HG03025 (cell line): ENCODE data around the gene RAB7A.
"Not testable (repeated sequence)": the region's sequence is repeated elsewhere in the genome, so short reads cannot be mapped to it uniquely, and the experiment has no call there.

ENCODE experiments used
- ATAC-seq: cut with Tn5 transposase; IDR thresholded peaks from one replicate; pipeline ENCODE4 v1.9.1; 2021; ENCODE audit warnings: mild to moderate bottlenecking, moderate library complexity; ENCODE audit not compliant: unreplicated experiment, low FRiP score

The RAB7A gene

DNA sequence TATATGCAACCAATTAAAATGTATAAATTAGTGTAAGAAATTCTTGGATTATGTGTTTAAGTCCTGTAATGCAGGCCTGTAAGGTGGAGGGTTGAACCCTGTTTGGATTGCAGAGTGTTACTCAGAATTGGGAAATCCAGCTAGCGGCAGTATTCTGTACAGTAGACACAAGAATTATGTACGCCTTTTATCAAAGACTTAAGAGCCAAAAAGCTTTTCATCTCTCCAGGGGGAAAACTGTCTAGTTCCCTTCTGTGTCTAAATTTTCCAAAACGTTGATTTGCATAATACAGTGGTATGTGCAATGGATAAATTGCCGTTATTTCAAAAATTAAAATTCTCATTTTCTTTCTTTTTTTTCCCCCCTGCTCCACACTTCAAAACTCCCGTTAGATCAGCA is 88.1 kb downstream of the RAB7A start:
- no peak for ATAC-seq

DNA sequence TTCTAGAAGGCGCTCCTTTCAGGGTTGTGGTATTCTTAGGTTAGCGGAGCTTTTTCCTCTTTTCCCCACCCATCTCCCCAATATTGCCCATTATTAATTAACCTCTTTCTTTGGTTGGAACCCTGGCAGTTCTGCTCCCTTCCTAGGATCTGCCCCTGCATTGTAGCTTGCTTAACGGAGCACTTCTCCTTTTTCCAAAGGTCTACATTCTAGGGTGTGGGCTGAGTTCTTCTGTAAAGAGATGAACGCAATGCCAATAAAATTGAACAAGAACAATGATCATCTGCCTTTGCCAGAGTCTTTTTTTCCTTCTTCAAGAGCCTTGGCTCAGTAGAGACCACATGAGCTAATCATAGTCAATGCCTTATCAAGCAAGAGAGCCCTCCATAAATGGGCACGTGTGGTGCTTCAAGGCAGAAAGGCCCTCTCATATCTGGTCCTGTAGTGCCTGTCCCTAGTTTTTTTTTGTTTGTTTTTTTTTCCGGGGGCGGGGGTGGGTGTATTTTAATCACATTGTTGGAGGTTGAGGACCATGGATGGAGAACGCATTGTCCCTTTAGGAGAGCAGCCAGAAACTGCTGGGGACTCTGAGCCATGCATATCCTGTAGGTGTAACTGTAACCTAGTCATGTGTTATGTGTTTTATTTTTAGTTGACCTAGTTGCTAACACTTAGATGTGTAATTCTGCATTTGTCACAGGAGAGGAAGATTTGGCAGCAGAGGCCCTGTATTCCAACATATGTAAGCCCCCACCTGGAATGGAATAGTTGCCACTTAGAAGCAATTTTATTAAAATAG is 88.7 kb downstream of the RAB7A start:
- ATAC-seq = no peak

DNA sequence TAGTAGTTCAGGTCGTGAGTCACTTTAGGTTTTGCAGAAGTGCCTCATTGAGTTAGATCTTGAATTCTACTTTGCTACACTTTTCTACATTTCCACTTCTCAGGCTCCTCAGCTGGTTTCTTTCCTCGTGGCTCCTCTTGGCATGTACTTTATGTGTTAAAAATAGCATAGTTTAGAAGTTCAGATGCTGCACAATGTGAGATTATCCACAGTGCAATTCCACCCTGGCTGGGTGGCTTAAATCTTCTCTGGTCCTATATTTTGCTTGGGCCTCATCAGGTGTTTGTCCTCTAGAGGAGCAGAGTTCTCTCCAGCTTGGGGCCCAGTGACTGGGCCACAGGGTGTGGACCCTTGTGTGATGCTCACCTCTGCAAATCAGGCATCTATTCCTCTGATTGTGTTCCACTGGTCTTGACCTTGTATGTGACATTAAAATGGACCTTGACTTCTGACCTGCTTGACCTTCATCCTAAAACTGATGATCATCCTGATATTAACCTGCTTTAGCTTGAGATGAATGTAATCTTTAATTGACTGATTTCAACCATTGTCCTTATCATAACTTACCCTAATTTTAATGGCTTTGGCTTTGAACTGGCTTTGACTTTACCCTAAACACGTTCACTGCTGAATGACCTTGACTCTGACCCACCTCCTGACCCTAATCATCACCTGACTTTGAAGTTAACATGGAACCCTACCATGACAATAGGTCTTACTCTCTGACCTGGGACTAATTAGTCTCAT is 89.5 kb downstream of the RAB7A start:
- ATAC-seq = no peak

DNA sequence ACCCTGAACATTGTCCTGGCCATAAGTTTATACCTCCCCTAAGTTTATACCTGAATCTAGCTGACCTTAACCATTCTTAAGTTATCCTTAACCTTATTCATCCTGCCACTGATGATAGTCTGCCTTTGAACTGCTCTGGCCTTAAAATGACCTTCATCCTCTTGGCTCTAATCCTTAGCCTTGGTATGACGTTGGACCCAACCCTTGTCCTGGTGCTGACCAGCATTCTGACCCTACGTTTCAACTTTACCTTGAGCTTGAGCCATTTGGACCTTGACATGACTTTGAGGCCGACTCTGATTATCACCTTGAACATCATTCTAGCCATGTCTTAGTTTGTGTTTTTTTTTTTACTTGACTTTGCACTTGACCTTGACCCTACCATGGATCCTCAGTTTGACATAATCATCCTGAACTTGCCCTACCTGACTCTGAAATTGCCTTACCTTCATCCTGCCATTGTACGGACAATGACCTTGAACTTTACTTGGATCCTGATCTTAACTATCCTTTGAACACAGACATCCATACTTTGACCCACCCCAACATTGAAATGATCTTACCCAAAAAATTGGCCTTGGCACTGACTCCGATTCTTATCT is 92.3 kb downstream of the RAB7A start:
- no peak for ATAC-seq

DNA sequence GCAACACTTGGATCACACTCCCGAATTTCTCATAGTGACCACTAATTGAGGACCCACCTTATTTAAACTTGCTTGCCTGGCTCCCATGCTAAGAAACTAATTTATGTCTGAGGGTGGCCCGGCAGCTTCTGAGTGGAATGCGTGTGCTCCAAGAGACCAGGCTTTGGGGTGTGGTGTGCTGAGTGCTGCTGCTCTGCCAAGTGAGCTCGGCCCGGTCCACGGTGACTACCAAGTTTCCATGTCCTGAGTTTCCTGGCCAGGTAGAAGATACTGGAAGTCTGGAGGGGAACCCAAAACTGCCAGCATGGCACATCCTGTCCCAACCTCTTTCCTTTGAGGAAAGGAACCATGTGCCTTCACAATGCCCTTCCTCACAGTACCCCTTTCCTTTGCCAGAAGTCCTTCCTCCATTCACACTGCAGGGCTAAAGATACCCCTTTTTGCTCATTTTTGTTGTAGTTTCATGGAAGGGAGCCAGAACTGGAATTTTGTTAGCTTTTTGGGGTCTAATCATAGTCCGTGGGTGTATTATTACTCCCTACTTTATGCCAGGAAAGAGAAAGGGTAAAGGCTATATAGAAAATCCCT is 94.4 kb downstream of the RAB7A start:
- ATAC-seq = no peak

DNA sequence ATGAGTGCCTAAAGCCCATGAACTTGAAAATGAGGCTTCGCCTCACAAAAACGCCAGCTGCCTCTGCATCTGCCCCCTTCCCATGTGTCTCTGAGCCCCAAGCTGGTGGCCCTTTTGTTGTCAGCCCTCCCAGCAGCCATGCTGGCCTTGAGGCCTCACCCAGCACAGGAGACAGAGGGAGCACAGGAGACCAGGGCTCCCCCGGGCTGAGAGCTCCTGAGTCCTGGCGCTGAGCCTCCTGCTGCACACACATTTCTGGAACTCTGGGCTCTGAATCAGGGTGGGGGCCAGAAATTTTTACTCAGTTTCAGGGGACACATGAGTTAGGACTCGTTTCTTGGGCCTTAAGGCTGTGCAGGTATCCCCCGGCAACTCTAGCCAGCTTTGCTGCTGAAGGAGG is 97.0 kb downstream of the RAB7A start:
- no peak for ATAC-seq

DNA sequence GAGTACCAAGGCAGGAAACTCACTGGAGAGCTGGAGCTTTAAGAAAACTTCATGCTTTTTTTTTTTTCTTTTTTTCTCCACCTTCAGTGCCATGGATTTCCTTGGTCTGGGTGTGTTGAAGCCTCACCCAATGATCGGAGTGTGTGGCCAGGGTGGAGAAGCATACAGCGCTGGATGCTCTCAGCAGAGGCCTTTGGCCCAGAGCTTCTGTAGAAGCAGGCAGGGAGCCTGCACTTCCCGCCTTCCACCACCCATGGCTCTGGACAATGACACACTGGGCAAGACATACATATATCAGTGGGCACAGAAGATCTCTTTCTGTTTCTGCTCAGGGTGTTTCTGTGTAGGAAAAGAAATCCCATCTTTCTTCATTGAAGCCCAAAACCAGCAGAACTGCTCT is 97.6 kb downstream of the RAB7A start:
- no peak for ATAC-seq

DNA sequence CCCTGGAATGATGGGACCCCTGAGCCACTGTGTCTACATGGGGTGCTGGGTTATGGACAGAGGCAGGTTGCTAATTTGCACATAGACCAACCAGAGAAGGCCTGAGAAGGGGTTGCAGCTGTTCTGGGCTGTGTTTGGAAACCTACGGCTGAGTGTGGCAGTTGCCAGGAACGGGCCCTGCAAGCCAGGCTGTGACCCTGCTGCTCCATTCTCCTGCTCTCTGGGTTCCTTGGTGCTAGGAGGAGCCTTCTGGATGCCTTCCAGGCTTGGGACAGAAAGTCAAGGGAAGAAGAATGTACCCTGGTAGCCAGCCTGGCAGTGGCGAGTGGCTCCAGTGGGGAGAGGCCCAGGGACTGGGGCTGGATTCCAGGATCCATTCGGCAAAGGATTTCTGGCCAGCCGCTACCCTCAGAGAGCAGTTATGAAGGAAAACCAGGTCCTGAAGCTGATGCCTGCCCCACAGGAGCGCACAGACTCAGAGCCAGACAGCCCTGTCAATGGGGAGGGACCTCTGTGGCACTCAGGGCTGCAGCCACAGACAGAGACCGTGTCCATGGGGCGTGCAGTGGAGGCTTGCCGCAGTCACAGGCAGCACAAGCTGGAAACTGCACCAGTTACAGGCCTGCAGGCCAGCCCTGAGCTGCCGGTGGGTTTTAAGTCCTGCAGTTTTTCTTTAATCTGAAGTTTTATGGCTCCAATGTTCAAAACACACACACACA is 98.3 kb downstream of the RAB7A start:
- no peak for ATAC-seq

DNA sequence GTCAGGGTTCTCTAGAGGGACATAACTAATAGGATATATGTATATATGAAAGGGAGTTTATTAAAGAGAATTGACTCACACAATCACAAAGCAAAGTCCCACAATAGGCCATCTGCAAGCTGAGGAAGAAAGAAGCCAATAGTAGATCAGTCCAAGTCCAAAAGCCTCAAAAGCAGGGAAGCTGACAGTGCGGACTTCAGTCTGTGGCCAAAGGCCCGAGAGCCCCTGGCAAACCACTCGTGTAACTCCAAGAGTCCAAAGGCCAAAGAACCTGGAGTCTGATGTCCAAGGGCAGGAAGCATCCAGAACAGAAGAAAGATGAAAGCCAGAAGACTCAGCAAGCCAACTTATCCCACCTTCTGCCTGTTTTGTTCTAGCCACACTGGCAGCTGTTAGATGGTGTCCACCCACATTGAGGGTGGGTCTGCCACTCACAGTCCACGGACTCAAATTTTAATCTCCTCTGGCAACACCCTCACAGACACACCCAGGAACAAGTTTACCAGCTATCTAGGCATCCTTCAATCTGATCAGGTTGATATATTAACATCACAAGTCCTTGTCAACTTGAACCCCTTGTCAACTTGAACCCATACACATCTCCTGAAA is 99.2 kb downstream of the RAB7A start:
- ATAC-seq = no peak

DNA sequence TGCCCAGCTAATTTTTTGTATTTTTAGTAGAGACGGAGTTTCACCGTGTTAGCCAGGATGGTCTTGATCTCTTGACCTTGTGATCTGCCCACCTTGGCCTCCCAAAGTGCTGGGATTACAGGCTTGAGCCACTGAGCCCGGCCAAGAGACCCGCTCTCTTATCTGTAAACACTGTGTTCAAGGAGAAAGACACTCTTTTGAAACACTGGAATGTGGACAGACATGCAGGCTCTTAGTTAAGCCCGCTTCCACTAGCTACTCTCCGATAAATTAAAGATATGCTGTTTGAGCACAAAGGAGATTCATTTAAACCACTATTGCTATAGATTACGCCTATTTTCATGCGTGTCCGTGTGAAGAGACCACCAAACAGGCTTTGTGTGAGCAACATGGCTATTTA is 103.1 kb downstream of the RAB7A start:
- not testable (repeated sequence) for ATAC-seq

DNA sequence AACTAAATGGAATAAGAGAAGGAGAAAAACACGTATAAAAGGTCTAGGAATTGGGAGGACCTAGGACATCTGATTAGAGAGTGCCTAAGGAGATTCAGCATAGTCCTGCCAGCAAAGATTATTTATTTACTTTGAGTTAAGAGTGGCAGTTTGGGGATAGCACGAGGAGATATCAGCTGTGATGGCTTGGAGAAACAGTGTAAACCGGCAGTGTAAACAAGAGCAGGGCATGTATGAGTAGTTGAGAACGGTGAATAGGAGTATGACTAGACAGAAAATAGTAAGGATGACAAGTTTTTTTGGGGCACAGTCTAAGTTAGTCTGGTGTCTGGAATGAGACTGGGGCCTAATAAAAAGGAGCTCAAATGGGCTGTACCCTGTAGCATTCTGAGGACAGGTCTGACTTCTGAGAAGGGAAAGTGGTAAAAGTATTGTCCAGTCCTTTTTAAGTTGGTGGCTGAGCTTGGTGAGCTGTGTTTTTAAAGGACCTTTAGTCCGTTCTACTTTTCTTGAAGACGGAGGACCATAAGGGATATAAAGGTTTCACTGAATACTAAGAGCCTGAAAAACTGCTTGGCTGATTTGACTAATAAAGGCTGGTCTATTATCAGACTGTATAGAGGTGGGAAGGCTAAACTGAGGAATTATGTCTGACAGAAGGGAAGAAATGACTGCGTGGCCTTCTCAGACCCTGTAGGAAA is 104.1 kb downstream of the RAB7A start:
- not testable (repeated sequence) for ATAC-seq

DNA sequence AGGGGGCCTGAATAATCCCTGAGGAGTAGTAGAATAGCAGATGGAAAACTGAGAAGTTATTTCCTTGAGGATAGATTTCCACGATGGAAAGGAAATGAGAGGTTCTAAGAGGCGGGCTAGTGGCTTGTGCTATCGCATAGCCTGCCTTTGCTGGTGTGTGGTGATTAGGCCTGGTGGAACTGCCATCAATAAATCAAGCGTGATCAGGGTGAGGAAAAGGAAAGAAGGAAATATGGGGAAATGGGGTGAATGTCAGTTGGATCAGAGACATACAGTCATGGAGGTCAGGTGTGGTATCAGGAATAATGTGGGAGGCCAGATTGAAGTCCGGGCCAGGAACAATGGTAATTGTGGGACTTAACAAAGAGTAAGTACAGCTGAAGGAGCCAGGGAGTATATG is 104.8 kb downstream of the RAB7A start:
- ATAC-seq = not testable (repeated sequence)

DNA sequence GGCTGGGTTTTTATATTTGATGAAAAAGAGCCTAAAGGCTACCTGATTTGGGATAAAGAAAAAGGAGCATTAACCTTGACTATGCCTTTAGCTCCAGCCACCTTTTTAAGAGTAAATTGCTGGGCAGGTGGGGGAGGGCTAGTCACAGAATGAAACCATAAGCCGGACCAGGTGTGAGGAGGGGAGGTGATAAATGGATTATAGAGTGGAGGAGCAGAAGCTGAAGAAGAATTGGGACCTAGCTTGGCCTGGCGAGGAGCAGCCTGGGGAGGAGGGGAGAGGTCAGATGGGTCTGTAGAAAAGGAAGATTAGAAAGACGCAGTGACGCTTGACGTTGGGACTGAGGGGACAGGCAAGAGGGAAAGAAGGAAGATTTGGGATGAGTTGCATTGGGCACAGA is 107.0 kb downstream of the RAB7A start:
- ATAC-seq = not testable (repeated sequence)

DNA sequence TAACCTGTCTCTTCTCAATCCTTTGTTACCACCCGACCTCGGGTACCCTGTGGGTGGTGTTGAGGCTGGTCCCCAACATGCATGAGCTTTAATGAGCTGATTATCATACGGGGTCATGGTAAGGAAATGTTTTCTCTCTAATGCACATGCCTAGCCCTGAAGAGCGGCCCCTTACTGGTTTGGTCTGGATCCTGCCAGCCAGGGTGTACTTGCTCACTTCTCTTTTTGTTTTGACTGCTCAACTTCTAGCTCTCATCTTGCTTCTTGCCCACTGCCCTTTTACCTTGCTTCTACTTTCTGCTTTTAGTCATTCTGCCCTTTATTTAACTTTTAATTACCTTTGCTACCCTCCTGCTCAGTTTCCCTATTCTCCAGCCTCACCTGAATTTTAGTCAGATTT is 109.1 kb downstream of the RAB7A start:
- ATAC-seq = no peak

DNA sequence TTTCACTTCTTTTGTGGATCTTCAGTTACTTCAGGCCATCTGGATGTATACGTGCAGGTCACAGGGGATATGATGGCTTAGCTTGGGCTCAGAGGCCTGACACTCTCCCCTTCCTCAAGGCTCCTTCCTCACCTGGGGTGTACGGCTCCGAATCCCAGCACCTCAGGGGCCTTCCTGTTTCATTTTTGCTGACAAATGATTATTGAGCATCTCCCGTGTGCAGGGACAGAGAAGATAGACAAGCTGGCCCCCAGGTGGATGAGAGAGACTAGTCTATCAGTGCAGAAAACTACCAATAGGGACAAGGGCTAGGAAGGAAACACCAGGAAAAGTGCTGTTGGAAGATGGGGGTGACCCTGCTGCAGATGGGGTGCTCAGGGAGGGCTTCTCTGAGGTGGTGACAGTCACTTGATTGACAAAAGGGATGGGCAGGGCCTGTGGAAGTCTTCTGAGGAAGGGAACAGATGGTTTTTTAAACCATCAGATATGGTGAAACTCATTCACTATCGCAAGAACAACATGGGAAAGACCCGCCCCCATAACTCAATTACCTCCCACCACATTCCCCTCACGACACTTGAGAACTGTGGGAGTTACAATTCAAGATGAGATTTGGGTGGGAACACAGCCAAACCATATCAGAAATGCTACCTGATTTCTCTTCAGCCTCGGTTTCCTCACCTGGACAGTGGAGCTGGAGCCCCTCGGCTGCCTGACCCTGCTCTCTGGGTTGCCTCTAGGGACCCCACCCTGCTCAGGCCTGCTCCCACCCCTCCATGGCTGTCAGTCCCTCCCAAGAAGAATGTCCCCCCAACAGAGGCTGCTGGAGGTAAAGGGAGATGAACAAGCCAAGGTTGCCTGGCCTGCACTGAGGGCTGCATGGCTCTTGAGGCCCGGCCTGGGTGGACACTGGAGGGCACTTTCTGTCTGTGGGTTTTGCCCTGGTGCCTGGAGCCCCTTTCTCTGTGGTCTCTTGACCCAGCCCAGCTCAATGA is 116.2 kb downstream of the RAB7A start:
- ATAC-seq = no peak

DNA sequence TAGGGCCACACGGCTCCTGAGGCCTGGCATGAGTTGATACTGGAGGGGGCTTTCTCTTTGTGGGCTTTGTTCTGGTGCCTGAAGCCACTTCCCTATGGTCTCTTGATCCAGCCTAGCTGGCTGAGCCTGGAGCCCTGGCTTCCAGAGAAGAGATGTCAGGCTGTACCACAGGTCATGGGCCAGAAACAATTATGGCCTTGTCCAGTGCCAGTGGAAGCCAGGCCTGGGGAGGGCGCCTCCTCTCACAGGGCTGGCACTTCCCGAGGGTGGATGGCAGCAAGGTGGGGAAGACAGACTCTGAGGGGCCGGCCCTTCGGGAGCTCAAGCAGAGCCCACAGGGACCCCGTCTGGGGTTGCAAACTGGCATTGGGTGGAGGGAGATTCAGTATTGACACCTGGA is 118.5 kb downstream of the RAB7A start:
- no peak for ATAC-seq

DNA sequence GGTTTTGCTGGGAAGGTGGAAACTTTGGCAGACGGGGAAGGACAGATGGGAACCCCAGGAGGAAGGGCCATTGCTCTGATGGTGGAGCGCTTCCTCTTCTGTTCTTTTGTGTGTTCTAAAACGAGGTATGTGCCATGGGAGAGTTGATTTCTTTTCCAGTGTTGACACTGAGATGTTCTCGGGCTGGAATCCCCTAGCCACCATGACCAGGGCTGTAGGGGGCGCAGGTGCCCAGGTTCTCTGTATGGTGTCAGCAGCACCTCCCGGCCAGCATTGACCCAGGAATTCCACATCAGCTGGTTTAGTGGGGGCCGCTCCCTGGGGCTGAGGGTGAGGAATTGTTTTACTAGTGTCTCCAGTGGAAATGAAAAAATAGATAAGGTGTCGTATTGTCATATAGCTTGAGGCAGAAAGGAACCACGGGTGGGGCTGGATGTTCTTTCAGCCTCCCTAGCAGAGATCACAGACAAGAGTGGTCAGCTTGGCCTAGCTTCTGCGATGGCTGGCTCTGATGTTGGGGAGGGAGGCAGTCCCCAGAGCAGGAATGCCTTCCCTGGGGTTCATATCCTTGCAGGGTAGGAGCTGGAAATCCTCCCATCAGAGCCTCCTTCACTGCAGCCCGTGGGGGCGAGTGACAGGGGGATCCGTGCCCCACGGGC is 119.3 kb downstream of the RAB7A start:
- no peak for ATAC-seq
